GM12878 (cell line): ENCODE results near the gene ATP5F1D. TPM values are rescaled to one million over a fixed set of nuclear protein-coding genes. Genes with fewer than 3 reads are reported as not detected.

ENCODE experiments used
- ATAC-seq: fragments of 200-7000 bp; cut with Tn5 transposase; 3 replicates; pipeline ENCODE4 v1.9.1; 2020; ENCODE audit warnings: mild to moderate bottlenecking, moderate library complexity
- BruUV-seq: library from RNA; stranded (reverse); fragments of 400-500 nt; replicated peaks from 2 replicates; lab custom pipeline; 2021; lab: Mats Ljungman, UMichigan
- CTCF ChIA-PET: fragments of 300-600 bp; sonication (Branson Sonifier 250); formaldehyde crosslinking; extraction: SDS; loops from one replicate; lab custom pipeline; 2021; ENCODE audit warnings: inconsistent platforms; lab: Yijun Ruan, JAX
- POLR2A ChIA-PET: fragments of 350-600 bp; formaldehyde crosslinking; extraction: SDS; loops from one replicate; lab custom pipeline; 2021; ENCODE audit warnings: inconsistent platforms; lab: Charles Lee
- RAD21 ChIA-PET: fragments of 300-600 bp; sonication (Branson Sonifier 250); formaldehyde crosslinking; loops from one replicate; lab custom pipeline; 2023; ENCODE audit warnings: antibody characterized with exemption; ENCODE audit not compliant: unreplicated experiment; lab: Charles Lee
- SMC1A ChIA-PET: fragments of 300-600 bp; sonication (Branson Sonifier 250); formaldehyde crosslinking; loops from one replicate; lab custom pipeline; 2023; ENCODE audit not compliant: unreplicated experiment, uncharacterized antibody; lab: Charles Lee
- DNase-seq: peaks from one replicate; pipeline ENCODE4 v3.0.0-alpha.2; 2011; ENCODE audit warnings: low read depth, low spot score
- FAIRE-seq: peaks from 3 replicates; lab custom pipeline; 2011; peaks lifted over from hg19 to GRCh38; lab: Jason Lieb, UNC
- H2AFZ ChIP-seq: 2 replicates; pipeline ENCODE4 v1.6.0; 2011; ENCODE audit warnings: low read depth, low read length, control low read depth; ENCODE audit not compliant: control insufficient read depth
- H3K27ac ChIP-seq: 2 replicates; pipeline ENCODE4 v1.5.1; 2011; ENCODE audit warnings: control low read depth; ENCODE audit not compliant: control insufficient read depth, insufficient read depth
- H3K27me3 ChIP-seq, 2 experiments: replicated peaks in 1 of 2; 2 replicates each; pipeline versions ENCODE4 v1.6.0 to v1.6.1; 2011; ENCODE audit warnings: low read length in 1 of 2; ENCODE audit not compliant: control insufficient read depth in 2 of 2, insufficient read depth in 2 of 2
- H3K36me3 ChIP-seq, 2 experiments: 2 replicates each; pipeline ENCODE4 v1.5.1; 2011; ENCODE audit warnings: low read length in 1 of 2; ENCODE audit not compliant: control insufficient read depth in 2 of 2, insufficient read depth in 2 of 2
- H3K4me1 ChIP-seq: 2 replicates; pipeline ENCODE4 v1.6.1; 2011; ENCODE audit warnings: mild to moderate bottlenecking, low read length, moderate library complexity, mixed read lengths; ENCODE audit not compliant: control insufficient read depth, insufficient read depth
- H3K4me2 ChIP-seq: 2 replicates; pipeline ENCODE4 v1.6.0; 2011; ENCODE audit warnings: control low read depth; ENCODE audit not compliant: control insufficient read depth, insufficient read depth
- H3K4me3 ChIP-seq: fragments of 200-600 bp; sonication (generic); 2 replicates; pipeline ENCODE4 v1.5.1; 2016
- H3K79me2 ChIP-seq: 2 replicates; pipeline ENCODE4 v1.6.0; 2011; ENCODE audit warnings: low read length; ENCODE audit not compliant: control insufficient read depth, insufficient read depth
- H3K9ac ChIP-seq: 2 replicates; pipeline ENCODE4 v1.8.0; 2011; ENCODE audit warnings: low read length, control low read depth, mixed read lengths; ENCODE audit not compliant: control insufficient read depth, insufficient read depth
- H3K9me3 ChIP-seq: replicated peaks from 3 replicates; pipeline ENCODE4 v1.5.1; 2011; ENCODE audit warnings: mild to moderate bottlenecking, low read length; ENCODE audit not compliant: control insufficient read depth, insufficient read depth
- H4K20me1 ChIP-seq: 2 replicates; pipeline ENCODE4 v1.6.0; 2011; ENCODE audit not compliant: control insufficient read depth, insufficient read depth
- ASH2L ChIP-seq: fragments of 300-600, 200-600 bp; sonication (generic); IDR thresholded peaks from 2 replicates; pipeline ENCODE4 v1.6.1; 2017; ENCODE audit warnings: low read depth, mild to moderate bottlenecking, borderline replicate concordance
- BACH1 ChIP-seq: fragments of 450-650 bp; IDR thresholded peaks from 2 replicates; pipeline ENCODE4 v1.6.1; 2017; ENCODE audit warnings: mild to moderate bottlenecking, borderline replicate concordance
- EZH2 ChIP-seq: IDR thresholded peaks from 2 replicates; pipeline ENCODE4 v1.6.1; 2012; ENCODE audit warnings: low read depth, mild to moderate bottlenecking, control low read depth, inconsistent platforms, low read length, borderline replicate concordance; ENCODE audit not compliant: control insufficient read depth
- JUNB ChIP-seq: IDR thresholded peaks from 2 replicates; pipeline ENCODE4 v1.6.1; 2016; ENCODE audit warnings: antibody characterized with exemption, mild to moderate bottlenecking
- JUND ChIP-seq: IDR thresholded peaks from 2 replicates; pipeline ENCODE4 v1.6.1; 2012; ENCODE audit warnings: low read depth, mild to moderate bottlenecking, low read length, improper control_type of control experiment, moderate library complexity
- MYB ChIP-seq: fragments of 150-350 bp; IDR thresholded peaks from 2 replicates; pipeline ENCODE4 v1.6.1; 2014; ENCODE audit warnings: mild to moderate bottlenecking, low read depth, low read length, borderline replicate concordance
- NBN ChIP-seq: fragments of 450-650 bp; IDR thresholded peaks from 2 replicates; pipeline ENCODE4 v1.6.1; 2016
- NFYB ChIP-seq: IDR thresholded peaks from 2 replicates; pipeline ENCODE4 v1.6.1; 2011; ENCODE audit warnings: low read depth, mild to moderate bottlenecking, low read length, improper control_type of control experiment, moderate library complexity; ENCODE audit not compliant: insufficient read depth
- NRF1 ChIP-seq: conservative IDR thresholded peaks from 2 replicates; pipeline ENCODE4 v1.6.1; 2011; ENCODE audit warnings: mild to moderate bottlenecking, low read depth, low read length, improper control_type of control experiment
- RAD21 ChIP-seq: IDR thresholded peaks from 2 replicates; pipeline ENCODE4 v1.6.1; 2011; ENCODE audit warnings: mild to moderate bottlenecking, low read depth, low read length, moderate library complexity; ENCODE audit not compliant: insufficient read depth
- SP1 ChIP-seq: IDR thresholded peaks from one replicate; pipeline ENCODE4 v1.6.1; 2011; ENCODE audit warnings: low read depth, low read length
- SUPT20H ChIP-seq: IDR thresholded peaks from 2 replicates; pipeline ENCODE4 v1.6.1; 2011; ENCODE audit warnings: low read depth, mild to moderate bottlenecking, low read length, moderate library complexity, borderline replicate concordance; ENCODE audit not compliant: control insufficient read depth
- ZNF274 ChIP-seq: IDR thresholded peaks from one replicate; pipeline ENCODE4 v1.8.0; 2011; ENCODE audit not compliant: insufficient read length, insufficient read depth
- WGBS: methylation state at CpG from one replicate; pipeline ENCODE4 v1.1.6; 2016; ENCODE audit warnings: low lambda C conversion rate; ENCODE audit not compliant: insufficient replicate concordance, insufficient coverage; ENCODE audit errors: missing lambda C conversion rate; 5-methylcytosine and 5-hydroxymethylcytosine counted together
- in situ Hi-C: fragments of 300-500 bp; cut with MboI; formaldehyde crosslinking; loops from 9 replicates; pipeline ENCODE4 v1.14.3; 2018; ENCODE audit warnings: mixed read lengths
- intact Hi-C: fragments of 100-400 bp; cut with micrococcal nuclease; formaldehyde crosslinking; loops from one replicate; pipeline ENCODE4 v1.14.2; 2022; ENCODE audit not compliant: unreplicated experiment
- polyA plus RNA-seq, 11 experiments: library from polyadenylated mRNA; depleted of rRNA in 4 of 11; unstranded in 6 of 11; stranded (reverse) in 5 of 11; fragments of >200 nt; fragmentation: Nextera tagmentation in 4 of 11; fragmentation: Illumina TruSeq in 1 of 11; extraction: Ambion mirVana in 4 of 11; extraction: Trizol in 1 of 11; gene quantifications; 1 replicate in 1 of 11; 2 replicates in 10 of 11; pipeline versions ENCODE4 v1.2.1 to v1.2.3, GENCODE V29; 2011 to 2016; ENCODE audit warnings: inconsistent platforms in 2 of 11, missing spikeins in 2 of 11, low read depth in 1 of 11
- total RNA-seq, 4 experiments: library from RNA; depleted of rRNA in 3 of 4; stranded (reverse); fragments of >200 nt in 3 of 4; fragmentation: Illumina TruSeq in 1 of 4; extraction: Trizol in 1 of 4; gene quantifications; 2 replicates each; pipeline versions ENCODE4 v1.2.1 to v1.2.3, GENCODE V29; 2013 to 2021
- TF ChIP-seq, protein P1 (sequence below): IDR thresholded peaks from 2 replicates; pipeline ENCODE4 v1.6.1; 2011; ENCODE audit warnings: borderline replicate concordance, low read depth, mild to moderate bottlenecking, moderate library complexity, mixed read lengths, low read length; ENCODE audit not compliant: insufficient read depth; ENCODE audit errors: extremely low read length
- TF ChIP-seq, protein P2 (sequence below): IDR thresholded peaks from 2 replicates; pipeline ENCODE4 v1.6.1; 2011; ENCODE audit warnings: borderline replicate concordance, low read depth, mild to moderate bottlenecking, moderate library complexity, low read length; ENCODE audit not compliant: insufficient read depth, poor library complexity, severe bottlenecking
- TF ChIP-seq, protein P3 (sequence below): fragments of 450-650 bp; IDR thresholded peaks from 2 replicates; pipeline ENCODE4 v1.6.1; 2017; ENCODE audit warnings: antibody characterized with exemption, mild to moderate bottlenecking, moderate library complexity

Gene ATP5F1D
- total and polyA plus RNA-seq, 10 of the 15 experiments (the other 5 are each of a cell fraction or from before 2014, with no cell fraction given): 7.2 to 357 (median 49.5) TPM

DNA sequence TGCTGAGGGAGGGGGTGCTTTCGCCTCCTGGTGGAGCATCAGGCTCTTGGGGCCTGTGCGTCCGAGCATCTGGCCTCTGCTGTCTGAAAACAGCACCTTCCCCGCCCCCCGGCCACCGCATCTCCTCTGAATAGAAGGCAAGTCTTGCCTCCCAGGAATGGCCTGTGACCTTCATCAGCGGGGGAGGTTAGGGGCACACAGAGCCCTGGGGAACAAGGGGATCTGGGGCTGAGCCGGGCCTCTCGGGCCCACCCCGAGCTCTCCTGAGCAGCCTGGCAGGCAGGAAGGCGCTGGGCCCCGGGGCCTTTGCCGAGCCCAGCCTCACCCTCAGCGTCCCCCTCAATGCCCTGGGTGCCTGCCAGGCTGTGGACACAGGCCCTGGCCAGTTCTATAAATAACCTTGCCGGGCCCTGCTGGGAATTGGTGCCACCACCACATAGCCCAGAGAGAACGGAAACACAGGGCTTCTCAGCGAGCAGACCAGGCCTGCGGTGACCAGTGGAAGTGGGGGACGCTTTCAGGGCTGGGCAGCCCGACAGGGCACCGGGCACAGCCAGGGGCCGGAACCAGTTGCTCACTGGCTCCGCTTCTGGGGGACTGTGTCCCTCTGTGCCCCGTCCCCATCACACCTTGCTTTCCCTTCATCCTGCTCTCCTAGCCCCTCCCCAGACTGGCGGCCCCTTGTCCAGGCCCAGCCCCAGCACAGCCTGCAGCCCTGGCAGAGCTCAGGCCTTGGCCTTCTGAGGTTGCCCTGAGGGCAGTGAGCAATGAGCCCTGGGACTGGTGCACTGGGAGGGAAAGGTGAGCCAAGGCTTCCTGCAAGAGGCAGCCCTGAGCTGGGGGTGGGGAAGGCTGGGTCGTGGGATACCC lies 26.5 kb upstream of the ATP5F1D start:
- SMC1A ChIA-PET: no interaction called here
- peaks cover 56% of the 10 kb centered on the region for H3K79me2 ChIP-seq
- in situ Hi-C loops: no loop called here
- H3K27me3 ChIP-seq: no peaks in the 10 kb centered on the region
- CTCF ChIA-PET: no interaction called here
- peaks cover 10 to 12% of the 10 kb centered on the region in 2 experiments; a peak in 3 of 4 replicates for H3K36me3 ChIP-seq
- H3K4me1 ChIP-seq: peaks cover 17% of the 10 kb centered on the region
- POLR2A ChIA-PET: interaction anchor here (1.6 kb wide), 1 partner anchor 11 kb away, joined by 6 read pairs; no protein-coding TSS in a partner anchor
- H3K4me3 ChIP-seq: no peak overlapping the region
- FAIRE-seq: no peak
- H4K20me1 ChIP-seq: no peaks in the 10 kb centered on the region; the same call in 1 of the 2 replicates
- intact Hi-C loops: no loop called here
- no TSS peak for BruUV-seq
- WGBS: 93% methylated on average over 26 of the region's 26 CpGs
- no peak overlapping the region for H3K27ac ChIP-seq
- H3K4me2 ChIP-seq: no peak overlapping the region
- RAD21 ChIA-PET: interaction anchor here (1.0 to 1.2 kb wide), 2 partner anchors 102 to 277 kb away, joined by 3 read pairs; no protein-coding TSS in a partner anchor
- DNase-seq: no peak
- no peak overlapping the region for H3K9ac ChIP-seq
- no peak for ATAC-seq
- no peak overlapping the region for H2AFZ ChIP-seq
- no peaks in the 10 kb centered on the region for H3K9me3 ChIP-seq
- TF ChIP-seq NFYB (no peak), EZH2 (no peak), SP1 (no peak), SUPT20H (no peak), JUNB (no peak), RAD21 (no peak), MYB (no peak), ASH2L (no peak), ZNF274 (no peak), NRF1 (no peak), BACH1 (no peak), JUND (no peak), NBN (no peak)
- TF ChIP-seq, protein P1, sequence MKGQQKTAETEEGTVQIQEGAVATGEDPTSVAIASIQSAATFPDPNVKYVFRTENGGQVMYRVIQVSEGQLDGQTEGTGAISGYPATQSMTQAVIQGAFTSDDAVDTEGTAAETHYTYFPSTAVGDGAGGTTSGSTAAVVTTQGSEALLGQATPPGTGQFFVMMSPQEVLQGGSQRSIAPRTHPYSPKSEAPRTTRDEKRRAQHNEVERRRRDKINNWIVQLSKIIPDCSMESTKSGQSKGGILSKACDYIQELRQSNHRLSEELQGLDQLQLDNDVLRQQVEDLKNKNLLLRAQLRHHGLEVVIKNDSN: no peak
- TF ChIP-seq, protein P2, sequence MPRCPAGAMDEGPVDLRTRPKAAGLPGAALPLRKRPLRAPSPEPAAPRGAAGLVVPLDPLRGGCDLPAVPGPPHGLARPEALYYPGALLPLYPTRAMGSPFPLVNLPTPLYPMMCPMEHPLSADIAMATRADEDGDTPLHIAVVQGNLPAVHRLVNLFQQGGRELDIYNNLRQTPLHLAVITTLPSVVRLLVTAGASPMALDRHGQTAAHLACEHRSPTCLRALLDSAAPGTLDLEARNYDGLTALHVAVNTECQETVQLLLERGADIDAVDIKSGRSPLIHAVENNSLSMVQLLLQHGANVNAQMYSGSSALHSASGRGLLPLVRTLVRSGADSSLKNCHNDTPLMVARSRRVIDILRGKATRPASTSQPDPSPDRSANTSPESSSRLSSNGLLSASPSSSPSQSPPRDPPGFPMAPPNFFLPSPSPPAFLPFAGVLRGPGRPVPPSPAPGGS: no peak
- TF ChIP-seq, protein P3, sequence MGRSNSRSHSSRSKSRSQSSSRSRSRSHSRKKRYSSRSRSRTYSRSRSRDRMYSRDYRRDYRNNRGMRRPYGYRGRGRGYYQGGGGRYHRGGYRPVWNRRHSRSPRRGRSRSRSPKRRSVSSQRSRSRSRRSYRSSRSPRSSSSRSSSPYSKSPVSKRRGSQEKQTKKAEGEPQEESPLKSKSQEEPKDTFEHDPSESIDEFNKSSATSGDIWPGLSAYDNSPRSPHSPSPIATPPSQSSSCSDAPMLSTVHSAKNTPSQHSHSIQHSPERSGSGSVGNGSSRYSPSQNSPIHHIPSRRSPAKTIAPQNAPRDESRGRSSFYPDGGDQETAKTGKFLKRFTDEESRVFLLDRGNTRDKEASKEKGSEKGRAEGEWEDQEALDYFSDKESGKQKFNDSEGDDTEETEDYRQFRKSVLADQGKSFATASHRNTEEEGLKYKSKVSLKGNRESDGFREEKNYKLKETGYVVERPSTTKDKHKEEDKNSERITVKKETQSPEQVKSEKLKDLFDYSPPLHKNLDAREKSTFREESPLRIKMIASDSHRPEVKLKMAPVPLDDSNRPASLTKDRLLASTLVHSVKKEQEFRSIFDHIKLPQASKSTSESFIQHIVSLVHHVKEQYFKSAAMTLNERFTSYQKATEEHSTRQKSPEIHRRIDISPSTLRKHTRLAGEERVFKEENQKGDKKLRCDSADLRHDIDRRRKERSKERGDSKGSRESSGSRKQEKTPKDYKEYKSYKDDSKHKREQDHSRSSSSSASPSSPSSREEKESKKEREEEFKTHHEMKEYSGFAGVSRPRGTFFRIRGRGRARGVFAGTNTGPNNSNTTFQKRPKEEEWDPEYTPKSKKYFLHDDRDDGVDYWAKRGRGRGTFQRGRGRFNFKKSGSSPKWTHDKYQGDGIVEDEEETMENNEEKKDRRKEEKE: no peak
